ENCODE results near the gene COX6A2.

The COX6A2 gene

DNA sequence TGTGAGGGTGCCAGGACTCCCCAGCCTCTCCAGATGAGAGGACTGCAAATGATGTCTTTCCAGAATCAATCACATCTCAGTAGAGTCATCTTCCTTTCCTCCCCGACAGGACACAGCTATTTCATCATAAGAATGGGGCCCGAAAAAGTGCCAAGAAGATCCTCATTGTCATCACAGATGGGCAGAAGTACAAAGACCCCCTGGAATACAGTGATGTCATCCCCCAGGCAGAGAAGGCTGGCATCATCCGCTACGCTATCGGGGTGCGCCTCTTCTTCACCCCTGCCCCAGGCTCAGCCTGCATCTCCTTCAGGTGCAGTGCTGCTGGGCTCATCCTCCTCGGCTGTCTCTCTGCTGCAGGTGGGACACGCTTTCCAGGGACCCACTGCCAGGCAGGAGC lies 20.8 kb downstream of the COX6A2 start:
- no peak for DNase-seq

DNA sequence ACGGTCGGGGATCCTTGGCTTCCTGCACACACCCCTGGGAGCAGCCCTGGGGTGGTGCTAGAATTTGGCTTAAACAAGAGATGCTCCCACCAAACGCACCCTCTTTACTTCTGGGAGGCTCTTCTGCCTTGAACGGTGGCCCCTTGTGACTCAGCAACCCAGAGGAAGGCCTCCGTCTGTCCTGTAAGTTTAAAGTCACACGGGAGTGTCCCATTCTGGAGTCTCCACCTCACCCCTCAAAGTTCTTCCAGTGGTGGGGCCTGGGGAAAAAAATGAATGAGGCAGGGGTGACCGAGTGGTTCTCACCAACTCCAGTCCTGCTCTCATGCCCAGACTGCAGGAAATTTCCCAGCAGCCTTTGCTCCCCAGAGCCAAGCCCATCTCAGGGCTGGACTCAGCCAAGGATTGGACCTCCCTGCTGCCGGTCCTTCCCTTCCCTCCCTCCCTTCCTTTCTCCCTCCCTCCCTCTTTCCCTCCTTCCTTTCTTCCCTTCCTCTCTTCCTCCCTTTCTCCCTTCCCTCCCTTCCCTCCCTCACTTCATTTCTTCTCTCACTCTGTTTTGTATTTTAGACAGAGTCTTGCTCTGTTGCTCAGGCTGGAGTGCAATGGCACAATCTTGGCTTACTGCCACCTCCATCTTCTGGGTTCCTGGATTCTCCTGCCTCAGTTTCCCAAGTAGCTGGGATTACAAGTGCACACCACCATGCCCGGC lies 23.7 kb downstream of the COX6A2 start:
- no peak for DNase-seq

DNA sequence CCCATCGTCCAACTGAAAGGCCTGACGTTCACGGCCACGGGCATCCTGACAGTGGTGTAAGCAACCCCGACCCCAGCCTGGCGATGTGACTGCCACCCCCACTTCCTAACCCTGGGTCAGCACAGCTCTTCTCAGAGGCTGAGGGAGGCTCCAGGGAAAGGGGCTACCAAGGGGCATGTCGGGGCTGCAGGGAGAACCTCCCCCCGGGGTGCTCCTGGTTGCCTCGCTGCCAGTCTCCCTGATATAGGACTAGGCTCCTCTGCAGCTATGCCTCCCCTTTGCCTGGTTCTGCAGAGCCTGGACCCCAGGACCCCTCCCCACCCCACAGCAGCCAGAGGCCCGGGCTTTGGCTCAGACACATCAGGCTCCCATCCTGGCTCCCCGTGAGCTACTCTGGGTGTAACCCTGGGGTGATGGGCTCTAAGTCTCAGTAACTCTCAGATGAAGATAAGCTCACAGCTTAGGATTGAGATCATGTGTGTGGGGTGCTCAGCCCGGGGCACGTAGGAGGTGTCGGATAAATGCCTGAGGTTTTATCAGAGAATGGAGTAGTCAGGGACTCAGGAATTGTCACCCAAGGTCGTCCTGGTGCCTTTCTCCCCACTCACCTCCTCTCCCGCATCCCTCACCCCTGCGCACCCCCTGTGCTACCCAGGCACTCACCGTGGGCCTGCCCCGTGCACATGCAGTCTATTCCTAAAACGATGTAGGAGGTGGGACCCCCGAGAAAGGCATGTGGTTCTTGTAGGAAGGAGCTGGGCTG lies 24.4 kb downstream of the COX6A2 start:
- DNase-seq = no peak

DNA sequence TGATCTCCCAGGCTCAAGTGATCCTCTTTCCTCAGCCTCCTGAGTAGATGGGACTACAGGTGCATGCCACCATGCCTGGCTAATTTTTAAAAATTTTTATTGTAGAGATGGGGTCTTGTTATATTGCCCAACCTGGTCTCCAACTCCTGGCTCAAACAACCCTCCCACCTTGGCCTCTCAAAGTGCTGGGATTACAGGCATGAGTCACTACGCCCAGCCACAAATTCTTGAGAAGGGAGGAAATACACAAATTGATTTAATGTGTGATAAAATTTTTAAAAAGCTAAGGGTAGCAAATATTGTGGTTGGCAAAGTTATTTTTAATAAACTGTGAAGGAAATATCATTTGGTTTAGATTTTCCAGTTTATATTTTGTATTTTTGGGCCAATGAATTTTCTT lies 25.5 kb downstream of the COX6A2 start:
- no peak for DNase-seq

DNA sequence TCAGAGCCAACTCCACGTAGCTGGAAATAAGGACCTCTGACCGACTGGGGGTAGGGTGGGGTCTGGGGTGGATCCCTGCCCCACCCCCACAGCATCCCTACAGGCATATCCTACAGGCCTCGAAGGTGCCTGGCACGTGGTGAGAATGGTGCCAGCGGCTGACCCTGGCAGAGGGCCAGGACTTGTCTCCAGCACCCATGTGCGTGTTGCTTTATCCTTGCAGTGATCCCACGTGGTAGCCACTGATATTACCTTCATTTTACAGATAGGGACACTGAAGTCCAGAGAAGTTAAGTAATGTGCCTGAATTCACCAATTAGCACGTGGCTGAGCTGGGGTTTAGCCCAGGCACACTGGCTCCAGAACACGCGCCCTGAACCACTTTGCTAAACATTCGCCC lies 26.7 kb downstream of the COX6A2 start:
- DNase-seq = no peak

DNA sequence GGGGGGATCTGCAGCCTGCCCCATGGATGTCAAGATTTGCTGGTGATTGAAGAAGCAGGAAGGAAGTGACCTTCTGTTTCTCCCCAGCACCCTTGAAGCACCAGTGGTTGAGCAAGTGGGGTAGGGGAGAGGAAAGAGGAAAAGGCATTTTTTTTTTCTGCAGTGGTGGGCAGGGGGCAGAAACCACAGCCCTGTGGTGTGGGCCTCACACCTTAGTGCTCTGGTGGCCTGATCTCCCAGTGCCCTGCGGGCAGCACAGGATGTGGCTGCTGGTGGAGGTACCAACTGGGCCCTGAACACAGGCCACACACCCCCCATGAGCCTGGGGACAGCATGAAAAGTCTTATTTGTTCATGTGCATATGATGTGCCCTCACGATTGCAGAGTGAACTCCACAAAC lies 28.0 kb downstream of the COX6A2 start:
- no peak for DNase-seq

DNA sequence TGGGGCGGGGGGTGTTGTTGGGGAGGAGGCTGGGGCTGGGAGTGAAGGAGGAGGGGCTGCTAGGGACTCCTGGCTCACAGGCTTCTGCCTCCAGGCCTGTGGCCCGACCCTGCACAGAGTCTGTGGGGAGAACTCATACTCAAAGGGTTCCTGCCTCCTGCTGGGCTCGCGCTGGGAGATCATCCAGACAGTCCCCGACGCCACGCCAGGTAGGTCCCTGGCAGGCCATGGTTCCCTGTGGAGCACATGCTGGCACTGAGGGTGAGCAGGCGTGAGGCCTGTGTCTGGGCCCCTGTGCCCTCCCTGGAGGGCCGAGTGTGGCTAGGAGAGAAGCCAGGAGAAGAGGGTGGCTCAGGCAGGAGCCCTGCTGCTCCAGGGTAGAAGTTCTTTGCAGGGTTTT lies 30.5 kb downstream of the COX6A2 start:
- DNase-seq = no peak

DNA sequence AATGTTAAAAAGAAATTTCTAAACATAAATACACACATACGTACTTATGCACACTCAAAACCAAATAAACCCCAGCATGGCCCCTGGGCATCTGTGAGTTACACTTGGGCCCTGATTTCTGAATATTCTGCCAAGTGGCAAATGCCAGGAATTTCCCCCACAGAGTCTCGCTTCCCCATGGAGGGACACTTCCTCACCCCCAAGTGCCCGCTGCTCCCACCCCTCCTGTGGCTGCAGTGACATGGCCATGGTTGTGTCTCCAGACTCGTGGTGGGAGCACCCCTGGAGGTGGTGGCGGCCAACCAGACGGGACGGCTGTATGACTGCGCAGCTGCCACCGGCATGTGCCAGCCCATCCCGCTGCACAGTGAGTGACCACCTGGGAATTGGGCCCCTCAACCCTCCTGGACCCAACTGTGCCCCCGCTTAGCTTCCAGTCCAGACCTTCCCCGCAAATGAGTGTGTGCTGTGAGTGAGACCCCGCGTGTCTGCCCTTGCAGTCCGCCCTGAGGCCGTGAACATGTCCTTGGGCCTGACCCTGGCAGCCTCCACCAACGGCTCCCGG lies 31.0 kb downstream of the COX6A2 start:
- no peak for DNase-seq

DNA sequence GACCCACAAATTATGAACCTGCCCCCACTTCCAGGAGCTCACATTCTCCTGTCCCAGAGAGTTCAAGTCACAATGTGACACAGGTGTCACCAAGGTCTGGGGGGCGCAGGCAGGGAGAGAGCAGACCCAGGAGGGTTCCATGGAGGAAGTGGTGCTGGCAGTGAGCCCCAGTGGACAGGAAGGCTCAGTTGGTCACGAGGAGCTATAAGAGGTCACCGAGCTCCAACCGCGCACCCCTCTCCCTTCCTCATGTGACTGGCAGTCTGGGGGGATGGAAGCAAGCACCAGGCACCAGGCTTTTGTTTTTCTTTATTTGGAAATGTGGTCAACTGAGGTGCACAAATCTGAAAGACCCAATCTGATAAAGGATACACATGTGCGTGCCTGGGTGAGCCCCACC lies 32.5 kb downstream of the COX6A2 start:
- no peak for DNase-seq

DNA sequence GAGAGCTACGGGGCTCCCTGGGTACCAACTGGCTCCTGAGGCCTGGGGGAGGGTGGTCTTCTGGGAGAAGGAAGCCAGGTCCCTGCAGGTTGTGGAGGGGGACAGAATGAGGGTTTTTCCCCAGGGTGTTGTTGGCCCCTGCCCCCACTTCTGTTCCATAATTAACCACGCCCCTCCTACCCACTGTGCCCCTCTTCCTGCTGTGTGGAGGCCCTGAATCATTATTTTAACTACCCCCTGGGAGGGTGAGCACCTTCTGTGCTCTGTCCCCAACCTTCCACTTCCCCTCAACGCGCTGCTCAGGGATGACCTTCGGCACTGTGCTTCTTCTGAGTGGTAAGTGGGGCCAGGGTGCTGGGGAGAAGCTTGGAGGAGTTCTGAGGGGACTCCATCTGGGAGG lies 35.1 kb downstream of the COX6A2 start, which contains the start of gene ITGAD:
TSS of gene ITGAD (plus strand) at position 280 of the 400 bp plus-strand sequence. CDS start at position 306, 26 bp downstream.
- DNase-seq = no peak

DNA sequence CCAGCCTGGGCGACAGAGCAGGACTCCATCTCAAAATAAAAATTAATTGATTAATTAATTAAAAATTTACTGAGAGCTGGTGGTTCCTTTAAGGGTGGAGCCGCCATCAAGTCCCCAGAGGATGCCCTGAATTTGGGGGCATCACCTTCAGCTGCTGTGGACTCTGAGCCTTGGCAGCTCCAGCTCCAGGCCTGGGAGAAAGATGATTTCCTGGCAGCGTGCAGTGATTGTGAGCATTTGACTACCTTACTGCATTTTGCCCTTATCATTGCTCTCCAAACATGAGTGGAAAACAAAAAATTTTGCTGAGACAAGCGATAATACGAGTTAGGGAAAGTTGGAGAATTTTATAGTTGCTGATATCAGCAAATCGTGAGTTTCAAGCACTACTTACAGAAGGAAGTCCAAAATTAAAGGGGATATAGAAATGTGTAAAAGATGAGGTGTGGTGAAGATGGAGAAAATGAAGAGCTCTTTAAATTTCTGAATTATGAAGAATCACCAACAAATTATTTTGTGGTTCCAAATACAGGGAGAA lies 37.6 kb downstream of the COX6A2 start:
- DNase-seq = no peak

DNA sequence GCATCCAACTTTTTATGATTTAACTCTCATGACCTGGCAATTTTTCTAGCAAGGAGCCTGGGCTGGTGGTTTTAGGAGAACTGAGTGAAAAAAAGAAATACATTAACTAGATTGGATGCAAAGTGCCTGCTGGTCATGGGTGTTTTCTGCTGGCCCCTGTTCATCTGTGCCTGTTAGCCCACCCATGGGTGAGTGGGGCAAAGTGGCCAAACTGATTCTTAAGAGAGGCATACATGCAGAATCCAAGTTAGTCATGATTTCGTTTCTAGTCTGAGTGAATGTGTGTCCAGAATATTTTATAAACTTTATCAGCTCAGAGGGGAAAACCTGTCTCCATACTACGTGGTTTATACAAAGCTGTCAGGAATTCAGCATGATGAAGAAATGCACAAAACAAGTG lies 39.6 kb downstream of the COX6A2 start:
- no peak for DNase-seq

DNA sequence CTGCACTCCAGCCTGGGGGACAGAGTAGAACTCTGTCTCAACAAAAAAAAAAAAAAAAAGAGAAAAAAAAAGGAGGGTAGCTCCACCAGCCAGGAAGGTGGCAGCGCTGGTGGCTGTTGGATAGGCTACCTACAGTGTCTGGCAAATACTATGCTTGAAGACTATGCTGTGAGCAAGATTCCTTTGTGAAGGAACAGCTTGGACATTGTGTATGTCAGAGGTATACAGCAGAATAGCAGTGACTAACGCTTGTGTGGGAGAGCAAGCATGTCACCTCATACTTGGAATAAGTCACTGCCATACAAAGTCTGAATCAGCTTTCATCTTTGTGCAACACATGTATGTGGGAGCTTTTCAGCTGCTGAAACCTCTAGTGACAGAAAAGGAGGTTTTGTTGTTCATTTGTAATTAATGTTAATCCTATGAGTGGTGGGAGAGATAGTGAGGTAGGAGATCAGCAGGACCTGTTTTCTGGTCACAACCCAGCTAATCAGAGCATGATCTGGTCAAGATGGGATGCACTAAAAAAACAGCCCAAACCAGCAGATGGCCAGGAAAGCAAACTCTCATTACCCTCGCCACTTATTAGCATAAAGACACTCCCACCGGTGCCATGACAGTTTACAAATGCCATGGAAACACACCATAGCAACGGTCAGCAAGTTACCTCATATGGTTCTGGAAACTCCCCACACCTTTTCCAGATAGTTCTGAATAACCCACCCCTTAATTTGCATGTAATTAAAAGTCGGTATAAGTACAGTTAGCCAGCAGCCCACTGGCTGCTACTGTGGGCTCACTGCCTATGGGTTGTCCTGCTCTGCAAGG lies 41.8 kb downstream of the COX6A2 start:
- peak in 1 of 2 donors; percentile 39 for DNase-seq

DNA sequence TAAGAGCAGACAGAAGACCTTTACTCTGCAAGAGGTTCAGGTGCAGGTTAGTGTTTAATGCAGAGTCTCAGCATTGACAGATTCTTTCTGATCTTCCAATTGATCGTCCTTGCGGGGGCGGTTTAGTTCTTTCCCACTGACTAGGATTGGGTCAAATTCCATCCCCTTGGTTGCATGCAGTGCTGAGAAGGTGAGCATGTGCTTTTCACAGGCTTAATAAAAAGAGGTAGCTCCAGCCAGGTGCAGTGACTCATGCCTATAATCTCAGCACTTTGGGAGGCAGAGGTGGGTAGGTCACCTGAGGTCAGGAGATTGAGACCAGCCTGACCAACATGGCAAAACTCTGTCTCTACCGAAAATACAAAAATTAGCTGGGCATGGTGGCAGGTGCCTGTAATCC lies 42.5 kb downstream of the COX6A2 start:
- DNase-seq = no peak

DNA sequence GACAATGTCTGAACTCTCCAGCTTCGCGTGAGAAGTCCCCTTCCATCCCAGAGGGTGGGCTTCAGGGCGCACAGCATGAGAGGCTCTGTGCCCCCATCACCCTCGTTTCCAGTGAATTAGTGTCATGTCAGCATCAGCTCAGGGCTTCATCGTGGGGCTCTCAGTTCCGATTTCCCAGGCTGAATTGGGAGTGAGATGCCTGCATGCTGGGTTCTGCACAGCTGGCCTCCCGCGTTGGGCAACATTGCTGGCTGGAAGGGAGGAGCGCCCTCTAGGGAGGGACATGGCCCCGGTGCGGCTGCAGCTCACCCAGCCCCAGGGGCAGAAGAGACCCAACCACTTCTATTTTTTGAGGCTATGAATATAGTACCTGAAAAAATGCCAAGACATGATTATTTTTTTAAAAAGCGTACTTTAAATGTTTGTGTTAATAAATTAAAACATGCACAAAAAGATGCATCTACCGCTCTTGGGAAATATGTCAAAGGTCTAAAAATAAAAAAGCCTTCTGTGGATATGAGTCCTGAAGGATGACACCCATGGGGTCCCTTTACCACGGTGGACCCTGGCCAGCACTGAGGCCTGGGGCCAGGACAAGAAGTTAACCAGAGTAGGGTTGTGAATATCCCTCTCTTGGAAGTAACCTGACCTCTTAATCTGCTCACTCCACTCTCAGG lies 45.5 kb downstream of the COX6A2 start:
- DNase-seq = peak; percentile 69 to 74

DNA sequence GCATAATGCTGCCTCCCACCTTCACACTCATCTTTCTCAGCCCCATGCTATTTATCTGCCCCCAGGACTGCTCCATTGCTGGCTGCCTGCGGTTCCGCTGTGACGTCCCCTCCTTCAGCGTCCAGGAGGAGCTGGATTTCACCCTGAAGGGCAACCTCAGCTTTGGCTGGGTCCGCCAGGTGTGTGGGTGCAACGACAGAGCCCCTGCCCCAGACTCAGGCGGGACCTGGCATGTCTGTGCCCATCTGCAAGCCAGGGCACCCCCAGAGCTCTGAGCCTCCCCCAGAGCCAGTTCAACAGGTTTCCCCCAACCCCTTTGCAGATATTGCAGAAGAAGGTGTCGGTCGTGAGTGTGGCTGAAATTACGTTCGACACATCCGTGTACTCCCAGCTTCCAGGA lies 48.0 kb downstream of the COX6A2 start:
- DNase-seq = no peak
